ENCODE results near the gene LRP5. TPM values are rescaled to one million over a fixed set of nuclear protein-coding genes. Genes with fewer than 3 reads are reported as not detected.
A peak's percentile ranks its signal among the peaks of the same experiment; 100 is the strongest.

Gene LRP5
- total and polyA plus RNA-seq, 9 of the 15 experiments (the other 6 are each of a cell fraction or from before 2014, with no cell fraction given), result 0.48 to 44.2 (median 13.5) TPM

GRCh38 chr11:68315171-68315920, 3.0 kb downstream of the LRP5 start (continued):
- TF ChIP-seq ID3 (CRISPR knock-in tag; IDR thresholded peaks at IDR 0.05) (no peak), ID3 (tag; IDR thresholded peaks at IDR 0.05) (no peak), ETV5 (CRISPR knock-in tag; IDR thresholded peaks at IDR 0.05; ENCODE audit: low read depth) (no peak), CHD4 (IDR thresholded peaks at IDR 0.05; ENCODE audit: insufficient read depth, insufficient replicate concordance, low read depth, low read length, poor library complexity, severe bottlenecking) (peak; percentile 72), BDP1 (IDR thresholded peaks at IDR 0.05; ENCODE audit: insufficient read depth, insufficient read length) (no peak), CBX2 (IDR thresholded peaks at IDR 0.05; ENCODE audit: insufficient read depth, low read length, poor library complexity, severe bottlenecking) (no peak), BCLAF1 (IDR thresholded peaks at IDR 0.05; ENCODE audit: borderline replicate concordance in 1 of 2, control insufficient read depth in 1 of 2, low read depth in 2 of 2, low read length in 1 of 2) (no peak), TBP (optimal IDR thresholded peaks at IDR 0.05; ENCODE audit: low read depth, low read length) (no peak), FOXP1 (CRISPR knock-in tag; IDR thresholded peaks at IDR 0.05) (no peak), IFI16 (CRISPR knock-in tag; IDR thresholded peaks at IDR 0.05) (no peak), ZNF408 (CRISPR knock-in tag; IDR thresholded peaks at IDR 0.05; ENCODE audit: low read depth) (no peak), TAF15 (IDR thresholded peaks at IDR 0.05; ENCODE audit: low read depth, low read length) (no peak), ZKSCAN1 (IDR thresholded peaks at IDR 0.05; ENCODE audit: low read depth, low read length) (no peak), HDAC1 (IDR thresholded peaks at IDR 0.05) (peak in 1 of 2 experiments; percentile 16; a peak in 1 of 4 replicates), SETDB1 (IDR thresholded peaks at IDR 0.05; ENCODE audit: low read length) (no peak), NKRF (IDR thresholded peaks at IDR 0.05; ENCODE audit: borderline replicate concordance) (no peak; the same call in 1 of the 2 replicates), BCOR (IDR thresholded peaks at IDR 0.05) (peak; percentile 95)

Measured in K562 (cell line).